ENCODE measurements around the gene ZPR1.

GRCh38 chr11:116811194-116811593 is 23.4 kb upstream of the ZPR1 start:
- no peak for TF ChIP-seq CTCF (IDR thresholded peaks at IDR 0.05; ENCODE audit: insufficient read depth, low read length, poor library complexity, severe bottlenecking)
- no peak for TF ChIP-seq EZH2phosphoT487 (conservative IDR thresholded peaks at IDR 0.05; ENCODE audit: low read length)

All from SU-DHL-6 (cell line).